Astrocyte of the hippocampus (primary cell): Measurements from ENCODE around the gene VASP.

Experiments used
- DNase-seq: peaks from one replicate; pipeline ENCODE4 v3.0.0; 2011; ENCODE audit warnings: low read depth, low spot score

The VASP gene

DNA sequence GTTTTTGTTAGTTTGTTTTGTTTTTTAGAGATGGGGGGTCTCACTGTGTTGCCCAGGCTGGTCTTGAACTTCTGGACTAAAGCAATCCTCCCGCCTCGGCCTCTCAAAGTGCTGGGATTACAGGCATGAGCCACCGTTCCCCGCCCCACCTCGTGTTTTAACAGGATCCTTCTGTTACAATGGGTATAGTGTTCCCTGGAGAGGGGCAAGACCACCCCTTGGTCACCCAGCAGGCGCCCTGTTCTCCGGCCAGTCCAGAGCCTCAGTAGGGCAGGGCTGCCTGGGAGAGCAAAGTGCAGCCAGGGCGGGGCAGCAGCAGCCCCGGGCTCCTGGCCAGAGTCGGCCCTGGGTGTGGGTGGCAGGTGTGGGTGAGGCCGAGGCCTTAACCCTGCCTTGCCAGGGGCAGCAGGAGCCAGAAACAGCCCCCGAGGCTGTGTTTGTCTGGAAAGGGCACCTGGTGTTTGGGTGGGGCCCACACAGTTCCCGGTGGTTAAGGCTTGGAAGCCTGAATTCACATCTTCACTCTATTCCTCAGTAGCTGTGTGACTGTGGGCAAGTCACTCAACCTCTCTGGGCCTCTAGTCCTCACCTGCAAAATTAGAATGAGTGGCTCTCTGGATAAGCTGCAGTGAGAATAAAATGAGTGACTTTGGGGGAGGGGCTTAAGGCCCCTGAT is 7.2 kb downstream of the VASP start:
- no peak for DNase-seq

DNA sequence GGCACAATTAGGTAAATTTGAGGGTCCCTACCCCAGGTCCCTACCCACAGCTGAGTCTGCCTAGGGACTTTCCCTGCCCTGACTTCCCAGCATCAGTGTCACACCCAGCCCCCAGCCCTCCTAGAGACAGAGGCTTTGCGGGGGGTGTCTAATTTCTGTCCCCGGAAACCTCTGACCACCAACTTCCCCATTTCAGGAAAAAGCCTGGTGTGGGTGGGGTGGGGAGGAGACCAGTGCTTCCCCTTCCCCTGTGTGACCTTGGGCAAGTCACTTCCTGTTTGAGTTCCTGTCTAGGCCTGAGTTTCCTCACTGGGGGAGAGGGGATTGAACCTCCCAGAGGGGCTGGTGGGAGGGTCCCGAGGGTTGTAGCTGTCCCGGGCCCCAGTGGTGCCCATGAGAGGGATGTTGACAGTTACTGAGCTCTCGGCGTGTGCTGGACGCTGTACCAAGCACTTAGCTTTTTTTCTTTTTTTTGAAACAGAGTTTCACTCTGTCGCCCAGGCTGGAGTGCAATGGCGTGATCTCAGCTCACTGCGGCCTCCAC is 7.9 kb downstream of the VASP start:
- no peak for DNase-seq

DNA sequence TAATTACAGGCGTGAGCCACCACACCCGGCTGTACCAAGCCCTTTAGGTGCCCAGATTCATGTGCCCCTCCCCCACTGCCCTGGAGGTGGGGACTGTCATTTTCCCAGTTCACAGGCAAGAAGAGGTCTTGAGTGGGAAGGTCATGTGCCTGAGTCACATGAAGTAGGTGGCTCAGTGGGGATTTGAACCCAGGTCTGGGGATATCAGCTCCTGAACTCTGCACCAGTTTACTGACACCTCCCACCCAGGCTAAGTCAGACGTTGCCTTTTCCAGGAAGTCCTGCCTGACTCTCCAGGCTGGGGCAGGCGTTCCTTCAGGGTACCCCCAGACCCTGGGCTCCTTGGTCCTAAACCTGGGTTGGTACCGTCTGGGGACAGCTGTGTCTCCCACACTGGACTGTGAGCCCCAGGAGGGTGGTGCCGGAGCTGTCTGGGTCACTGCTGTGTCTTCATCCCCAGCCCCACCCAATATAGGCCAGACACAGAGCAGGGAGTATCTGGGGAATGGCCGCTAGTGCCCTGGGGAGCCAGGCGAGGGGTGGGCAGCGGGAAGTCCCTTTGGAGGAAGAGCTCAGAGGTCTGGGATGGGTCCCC is 8.6 kb downstream of the VASP start:
- DNase-seq, result no peak

DNA sequence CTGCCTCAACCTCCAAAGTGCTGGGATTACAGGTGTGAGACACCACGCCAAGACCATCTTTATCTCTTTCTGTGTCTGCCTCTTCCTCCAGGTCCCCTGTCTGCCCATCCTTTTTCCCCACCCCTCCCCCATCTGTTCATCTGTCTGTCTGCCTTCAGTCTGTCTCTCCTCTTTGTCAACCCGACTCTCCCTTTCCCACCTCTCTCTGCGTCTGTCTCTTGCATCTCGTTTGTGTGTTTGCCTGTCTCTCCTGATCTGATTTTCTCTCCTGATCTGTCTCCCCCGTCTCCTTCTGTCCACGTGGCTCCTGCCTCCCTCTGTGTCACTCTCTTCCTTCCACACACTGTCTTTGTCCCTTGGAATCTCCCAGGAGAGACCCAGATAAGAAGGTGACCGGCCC is 10.0 kb downstream of the VASP start:
- no peak for DNase-seq

DNA sequence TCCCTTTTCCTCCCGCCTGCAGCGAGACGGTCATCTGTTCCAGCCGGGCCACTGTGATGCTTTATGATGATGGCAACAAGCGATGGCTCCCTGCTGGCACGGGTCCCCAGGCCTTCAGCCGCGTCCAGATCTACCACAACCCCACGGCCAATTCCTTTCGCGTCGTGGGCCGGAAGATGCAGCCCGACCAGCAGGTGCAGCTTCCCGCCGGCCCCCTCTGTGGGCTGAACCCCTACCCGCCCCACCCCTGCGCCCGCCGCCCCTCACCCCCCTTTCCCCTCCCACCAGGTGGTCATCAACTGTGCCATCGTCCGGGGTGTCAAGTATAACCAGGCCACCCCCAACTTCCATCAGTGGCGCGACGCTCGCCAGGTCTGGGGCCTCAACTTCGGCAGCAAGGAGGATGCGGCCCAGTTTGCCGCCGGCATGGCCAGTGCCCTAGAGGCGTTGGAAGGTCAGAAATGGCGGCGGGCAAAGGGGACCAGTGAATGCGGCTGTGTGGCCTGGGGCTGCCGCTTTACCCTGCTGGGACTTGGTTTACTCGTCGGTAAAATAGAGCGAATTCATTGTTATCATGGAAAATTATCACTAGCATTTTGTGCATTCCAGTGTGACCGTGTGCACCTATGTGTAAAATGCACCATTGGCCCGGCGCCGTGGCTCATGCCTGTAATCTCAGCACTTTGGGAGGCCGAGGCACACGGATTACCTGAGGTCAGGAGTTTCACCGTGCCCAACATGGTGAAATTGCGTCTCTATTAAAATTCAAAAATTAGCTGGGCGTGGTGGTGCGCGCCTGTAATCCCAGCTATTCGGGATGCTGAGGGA is 10.6 kb downstream of the VASP start:
- DNase-seq, result no peak

- DNase-seq, result no peak
Observed at GRCh38 chr19:45518469-45518826, 11.2 kb downstream of the VASP start.

DNA sequence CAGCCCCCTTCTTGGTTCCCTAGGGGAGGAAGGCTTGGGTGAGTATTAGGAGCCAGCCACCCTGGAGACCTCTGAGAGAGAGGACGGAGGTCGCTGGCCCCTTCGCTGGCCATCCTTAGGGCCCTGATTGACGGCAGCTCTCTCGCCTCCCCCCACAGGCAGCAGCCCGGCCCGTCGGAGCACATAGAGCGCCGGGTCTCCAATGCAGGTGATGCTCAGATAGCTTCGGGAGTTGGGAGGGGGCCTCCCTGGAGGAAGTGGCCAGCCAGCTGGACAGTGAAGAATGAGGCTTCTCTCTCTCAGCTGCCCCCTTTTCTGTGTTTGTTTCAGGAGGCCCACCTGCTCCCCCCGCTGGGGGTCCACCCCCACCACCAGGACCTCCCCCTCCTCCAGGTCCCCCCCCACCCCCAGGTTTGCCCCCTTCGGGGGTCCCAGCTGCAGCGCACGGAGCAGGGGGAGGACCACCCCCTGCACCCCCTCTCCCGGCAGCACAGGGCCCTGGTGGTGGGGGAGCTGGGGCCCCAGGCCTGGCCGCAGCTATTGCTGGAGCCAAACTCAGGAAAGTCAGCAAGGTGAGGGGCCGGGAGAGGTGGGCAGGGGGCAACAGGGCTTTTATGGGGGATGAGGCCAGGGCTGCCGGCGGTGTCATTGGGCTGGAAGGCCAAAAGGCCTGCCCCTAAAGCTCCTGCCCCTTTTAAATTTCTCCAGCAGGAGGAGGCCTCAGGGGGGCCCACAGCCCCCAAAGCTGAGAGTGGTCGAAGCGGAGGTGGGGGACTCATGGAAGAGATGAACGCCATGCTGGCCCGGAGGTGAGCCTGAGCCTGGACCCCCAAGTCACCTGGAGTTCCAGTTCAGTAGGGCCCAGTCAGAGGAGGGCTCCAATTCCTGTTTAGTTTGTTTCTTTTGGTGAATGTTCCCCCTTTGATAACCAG is 15.0 kb downstream of the VASP start:
- DNase-seq, result no peak

DNA sequence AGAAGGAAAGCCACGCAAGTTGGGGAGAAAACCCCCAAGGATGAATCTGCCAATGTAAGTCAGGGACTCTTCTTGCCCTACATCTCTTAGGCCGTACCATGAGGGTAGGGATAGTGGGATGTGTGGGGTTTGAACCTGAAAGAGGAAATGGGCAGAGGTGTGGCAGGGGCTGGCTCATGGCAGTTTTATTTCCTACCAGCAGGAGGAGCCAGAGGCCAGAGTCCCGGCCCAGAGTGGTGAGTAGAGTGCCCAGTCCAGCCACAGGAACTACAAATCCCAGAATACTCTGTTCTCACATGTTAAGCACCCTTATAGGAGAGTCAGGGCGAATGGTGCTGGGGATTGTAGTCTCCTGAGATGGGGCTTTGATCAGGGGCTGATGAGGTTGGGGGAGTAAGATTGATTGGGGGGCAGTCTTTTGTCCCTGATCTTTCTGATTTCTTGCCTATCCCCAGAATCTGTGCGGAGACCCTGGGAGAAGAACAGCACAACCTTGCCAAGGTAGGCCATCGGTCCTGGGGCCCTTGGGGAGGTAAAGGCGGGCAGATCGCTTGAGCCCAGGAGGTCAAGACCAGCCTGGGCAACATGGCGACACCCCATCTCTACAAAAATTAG is 16.5 kb downstream of the VASP start:
- DNase-seq, result peak; percentile 87

DNA sequence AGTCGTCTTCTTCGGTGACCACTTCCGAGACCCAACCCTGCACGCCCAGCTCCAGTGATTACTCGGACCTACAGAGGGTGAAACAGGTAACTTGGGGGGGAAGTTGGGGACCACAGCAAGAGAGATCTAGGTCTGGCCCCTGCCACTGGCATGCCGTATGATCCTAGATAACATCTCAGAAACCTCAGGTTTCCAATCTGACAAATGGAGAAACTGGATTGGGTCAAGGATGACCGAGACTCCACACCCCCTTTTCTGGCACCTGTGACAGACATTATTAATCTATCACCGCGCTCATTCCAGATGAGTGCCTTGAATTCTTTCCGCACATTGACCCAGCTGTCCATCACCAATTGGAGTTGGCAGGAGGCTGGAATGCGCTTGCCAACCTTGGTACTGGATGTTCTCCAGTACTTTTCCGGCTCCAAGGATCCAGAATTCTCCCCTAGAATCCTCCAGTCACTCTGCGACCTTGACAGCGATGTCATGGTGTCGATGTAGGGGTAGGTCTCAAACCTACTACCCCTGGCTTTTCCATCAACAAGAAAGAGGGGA is 17.4 kb downstream of the VASP start:
- DNase-seq, result peak; percentile 35

DNA sequence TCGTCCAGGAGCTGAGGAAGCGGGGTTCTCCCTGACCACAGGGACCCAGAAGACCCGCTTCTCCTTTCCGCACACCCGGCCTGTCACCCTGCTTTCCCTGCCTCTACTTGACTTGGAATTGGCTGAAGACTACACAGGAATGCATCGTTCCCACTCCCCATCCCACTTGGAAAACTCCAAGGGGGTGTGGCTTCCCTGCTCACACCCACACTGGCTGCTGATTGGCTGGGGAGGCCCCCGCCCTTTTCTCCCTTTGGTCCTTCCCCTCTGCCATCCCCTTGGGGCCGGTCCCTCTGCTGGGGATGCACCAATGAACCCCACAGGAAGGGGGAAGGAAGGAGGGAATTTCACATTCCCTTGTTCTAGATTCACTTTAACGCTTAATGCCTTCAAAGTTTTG is 18.9 kb downstream of the VASP start:
- DNase-seq, result peak; percentile 76

- no peak for DNase-seq
Observed at GRCh38 chr19:45526971-45527370, 19.7 kb downstream of the VASP start.

- DNase-seq, result no peak
Observed at GRCh38 chr19:45527731-45528130, 20.5 kb downstream of the VASP start.

GRCh38 chr19:45528149-45528743 is 21.0 kb downstream of the VASP start:
- DNase-seq, result peak; percentile 60

GRCh38 chr19:45528744-45529419 is 21.6 kb downstream of the VASP start:
- DNase-seq, result peak; percentile 66

DNA sequence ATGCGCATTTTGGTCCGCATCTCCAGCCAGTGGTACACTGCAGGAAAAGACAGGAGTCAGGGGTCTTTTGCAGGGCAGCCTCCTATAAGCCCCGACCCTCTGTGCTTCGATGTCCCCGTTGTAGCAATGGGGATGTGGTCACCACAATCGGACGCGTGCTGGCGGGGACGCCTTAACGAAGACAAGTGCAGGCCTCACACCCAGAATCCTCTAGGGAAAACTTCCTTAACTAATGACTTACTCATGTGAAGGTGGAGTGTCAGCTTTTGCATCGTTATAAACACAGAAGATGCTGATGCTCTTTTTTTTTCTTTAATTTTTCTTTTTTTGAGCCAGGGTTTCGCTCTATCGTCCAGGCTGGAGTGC is 22.1 kb downstream of the VASP start:
- no peak for DNase-seq

- DNase-seq, result no peak
Observed at GRCh38 chr19:45531349-45531748, 24.1 kb downstream of the VASP start.

DNA sequence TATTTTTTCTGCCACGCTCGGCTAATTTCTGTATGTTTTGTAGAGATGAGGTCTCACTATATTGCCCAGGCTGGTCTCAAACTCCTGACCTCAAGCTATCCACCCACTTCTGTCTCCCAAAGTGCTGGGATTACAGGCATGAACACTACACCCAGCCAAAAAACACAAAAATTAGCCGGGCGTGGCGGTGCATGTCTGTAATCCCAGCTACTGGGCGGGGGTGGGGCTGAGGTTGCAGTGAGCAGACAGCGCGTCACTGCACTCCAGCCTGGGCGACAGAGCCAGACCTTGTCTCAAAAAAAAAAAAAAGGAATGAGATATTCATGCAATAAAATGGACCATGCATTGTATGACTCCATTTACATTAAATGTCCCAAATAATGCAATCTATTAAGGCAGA is 32.2 kb downstream of the VASP start:
- DNase-seq, result no peak

DNA sequence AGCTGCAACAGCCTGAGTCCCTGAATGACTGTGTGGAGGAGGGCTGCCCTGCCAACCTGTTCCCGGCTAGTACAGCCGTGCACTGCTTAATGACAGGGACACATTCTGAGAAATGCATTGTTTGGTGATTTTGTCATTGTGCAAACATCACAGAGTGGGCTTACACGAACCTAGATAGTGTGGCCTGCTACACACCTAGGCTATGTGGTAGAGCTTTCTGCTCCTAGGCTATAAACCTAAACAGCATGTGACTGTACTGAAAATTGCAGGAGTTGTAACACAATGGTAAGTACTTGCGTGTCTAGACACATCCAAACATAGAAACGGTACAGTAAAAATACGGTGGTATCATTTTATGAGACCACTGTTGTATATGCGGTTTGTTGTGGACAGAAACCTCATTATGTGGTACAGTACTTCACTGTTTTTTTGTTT is 35.0 kb downstream of the VASP start:
- no peak for DNase-seq

- no peak for DNase-seq
Observed at GRCh38 chr19:45547211-45547770, 40.0 kb downstream of the VASP start.
